Measurements from ENCODE around the gene ASB13.

The ASB13 gene

GRCh38 chr10:5591336-5591824 lies 75.0 kb downstream of the ASB13 start:
- no peak for DNase-seq (ENCODE audit: low spot score)
- FAIRE-seq = no peak

- DNase-seq (ENCODE audit: low spot score) = no peak
- FAIRE-seq = no peak
Observed at GRCh38 chr10:5590816-5591215, 75.6 kb downstream of the ASB13 start.

- peak; percentile 62 for FAIRE-seq
Observed at GRCh38 chr10:5589661-5590511, 76.5 kb downstream of the ASB13 start.

GRCh38 chr10:5589011-5589660 lies 77.3 kb downstream of the ASB13 start:
- FAIRE-seq (no peak), DNase-seq (ENCODE audit: low spot score) (no peak)

More at GRCh38 chr10:5589661-5590511, 76.5 kb downstream of the ASB13 start:
- DNase-seq (ENCODE audit: low spot score) = peak; percentile 72

Measured in RCC 7860 (cell line).